ENCODE measurements around the gene LARP1.

GRCh38 chr5:154801083-154801482 lies 45.9 kb downstream of the LARP1 start:
- no peak for TF ChIP-seq POU2F2 (IDR thresholded peaks at IDR 0.05; ENCODE audit: borderline replicate concordance, low read depth, low read length)
- TF ChIP-seq CEBPB (IDR thresholded peaks at IDR 0.05; ENCODE audit: borderline replicate concordance in 1 of 2, low read depth in 2 of 2, low read length in 2 of 2) = no peak
- TF ChIP-seq POLR2A (IDR thresholded peaks at IDR 0.05; ENCODE audit: low read depth, low read length) = no peak

Data from GM12878 (cell line).